IMR-90 (cell line): Measurements from ENCODE around the gene SCAMP4. TPM values are rescaled to one million over a fixed set of nuclear protein-coding genes. Genes with fewer than 3 reads are reported as not detected.

Experiments
- ATAC-seq: fragments of 200-7000 bp; cut with Tn5 transposase; 2 replicates; pipeline ENCODE4 v1.9.1; 2020; ENCODE audit warnings: low read depth, mild to moderate bottlenecking, moderate library complexity
- BruUV-seq: library from RNA; stranded (reverse); fragments of 400-500 nt; replicated peaks from 2 replicates; lab custom pipeline; 2021; lab: Mats Ljungman, UMichigan
- CTCF ChIA-PET: fragments of 300-600 bp; formaldehyde crosslinking; extraction: SDS; loops from one replicate; lab custom pipeline; 2021; ENCODE audit warnings: antibody characterized with exemption; lab: Yijun Ruan, JAX
- POLR2A ChIA-PET: fragments of 300-600 bp; sonication (Branson Sonifier 250); formaldehyde crosslinking; loops from one replicate; lab custom pipeline; 2022; ENCODE audit warnings: antibody characterized with exemption; ENCODE audit not compliant: unreplicated experiment; lab: Charles Lee
- DNase-seq: peaks from one replicate; pipeline ENCODE4 v3.0.0; 2013
- H2AFZ ChIP-seq: replicated peaks from 2 replicates; pipeline ENCODE3; 2013; ENCODE audit warnings: low read length, mild to moderate bottlenecking; ENCODE audit not compliant: poor library complexity
- H2AK5ac ChIP-seq: 2 replicates; pipeline ENCODE4 v1.6.1; 2013; ENCODE audit warnings: low read depth, low read length, inconsistent platforms
- H2AK9ac ChIP-seq: replicated peaks from 2 replicates; pipeline ENCODE3; 2013; ENCODE audit warnings: mild to moderate bottlenecking, low read depth, low read length, moderate library complexity; ENCODE audit not compliant: poor library complexity
- H2BK120ac ChIP-seq: 2 replicates; pipeline ENCODE4 v1.6.1; 2013; ENCODE audit warnings: low read depth, low read length, inconsistent platforms
- H2BK15ac ChIP-seq: 3 replicates; pipeline ENCODE4 v1.6.1; 2013; ENCODE audit warnings: low read depth, low read length, inconsistent platforms
- H2BK20ac ChIP-seq: 2 replicates; pipeline ENCODE4 v1.6.1; 2013; ENCODE audit warnings: low read depth, mild to moderate bottlenecking, inconsistent platforms, low read length, moderate library complexity
- H2BK5ac ChIP-seq: 2 replicates; pipeline ENCODE4 v1.6.1; 2013; ENCODE audit warnings: mild to moderate bottlenecking, low read depth, low read length, inconsistent platforms; ENCODE audit not compliant: poor library complexity, severe bottlenecking
- H3K14ac ChIP-seq: replicated peaks from 2 replicates; pipeline ENCODE4 v1.6.1; 2013; ENCODE audit warnings: low read depth, low read length, inconsistent platforms
- H3K18ac ChIP-seq: 2 replicates; pipeline ENCODE4 v1.6.1; 2013; ENCODE audit warnings: low read depth, low read length, control low read depth
- H3K23ac ChIP-seq: 2 replicates; pipeline ENCODE4 v1.6.1; 2013; ENCODE audit warnings: low read depth, low read length, inconsistent platforms
- H3K27ac ChIP-seq: 2 replicates; pipeline ENCODE4 v1.5.1; 2013; ENCODE audit warnings: mild to moderate bottlenecking, control low read depth, low read length; ENCODE audit not compliant: insufficient read depth
- H3K27me3 ChIP-seq: 2 replicates; pipeline ENCODE4 v1.6.1; 2013; ENCODE audit warnings: low read length; ENCODE audit not compliant: control insufficient read depth, insufficient read depth
- H3K36me3 ChIP-seq: 2 replicates; pipeline ENCODE4 v1.6.1; 2013; ENCODE audit warnings: low read length, mixed read lengths; ENCODE audit not compliant: control insufficient read depth, insufficient read depth
- H3K4ac ChIP-seq: 2 replicates; pipeline ENCODE4 v1.6.1; 2013; ENCODE audit warnings: low read depth, low read length, inconsistent platforms
- H3K4me1 ChIP-seq: 2 replicates; pipeline ENCODE4 v1.6.1; 2013; ENCODE audit warnings: low read length, mixed read lengths; ENCODE audit not compliant: control insufficient read depth, insufficient read depth
- H3K4me2 ChIP-seq: 2 replicates; pipeline ENCODE4 v1.6.1; 2013; ENCODE audit warnings: low read depth, mild to moderate bottlenecking, control low read depth, low read length, moderate library complexity
- H3K4me3 ChIP-seq: 2 replicates; pipeline ENCODE4 v1.5.1; 2013; ENCODE audit warnings: low read depth, mild to moderate bottlenecking, control low read depth, low read length, moderate library complexity; ENCODE audit not compliant: insufficient read depth
- H3K56ac ChIP-seq: 2 replicates; pipeline ENCODE4 v1.6.1; 2013; ENCODE audit warnings: low read length, inconsistent platforms; ENCODE audit not compliant: insufficient read depth; ENCODE audit errors: extremely low read depth
- H3K79me1 ChIP-seq, 2 experiments: 2 replicates each; pipeline ENCODE4 v1.6.1; 2013; ENCODE audit warnings: low read length in 2 of 2, inconsistent platforms in 1 of 2, low read depth in 1 of 2
- H3K9ac ChIP-seq: 2 replicates; pipeline ENCODE4 v1.6.1; 2013; ENCODE audit warnings: low read depth, low read length, control low read depth
- H3K9me1 ChIP-seq: 2 replicates; pipeline ENCODE4 v1.6.1; 2013; ENCODE audit warnings: low read length, inconsistent platforms; ENCODE audit not compliant: insufficient read depth
- H3K9me3 ChIP-seq: 2 replicates; pipeline ENCODE4 v1.6.1; 2013; ENCODE audit warnings: low read length; ENCODE audit not compliant: control insufficient read depth, insufficient read depth
- H4K20me1 ChIP-seq: 2 replicates; pipeline ENCODE4 v1.6.1; 2013; ENCODE audit warnings: low read length, inconsistent platforms; ENCODE audit not compliant: insufficient read depth
- H4K5ac ChIP-seq: 2 replicates; pipeline ENCODE4 v1.6.1; 2013; ENCODE audit warnings: mild to moderate bottlenecking, low read depth, low read length, control low read depth
- H4K8ac ChIP-seq, 2 experiments: 2 replicates each; pipeline ENCODE4 v1.6.1; 2013; ENCODE audit warnings: low read depth in 2 of 2, low read length in 2 of 2, control low read depth in 1 of 2, inconsistent platforms in 1 of 2
- H4K91ac ChIP-seq: 2 replicates; pipeline ENCODE4 v1.6.1; 2013; ENCODE audit warnings: low read depth, low read length, inconsistent platforms; ENCODE audit not compliant: insufficient read depth
- MAFK ChIP-seq: IDR thresholded peaks from 2 replicates; pipeline ENCODE4 v1.6.1; 2012; ENCODE audit warnings: low read depth, low read length, improper control_type of control experiment
- SMC3 ChIP-seq: fragments of 150-350 bp; IDR thresholded peaks from 2 replicates; pipeline ENCODE4 v1.6.1; 2016; ENCODE audit warnings: low read depth, mild to moderate bottlenecking, antibody characterized with exemption, low read length, moderate library complexity
- WGBS, 2 experiments: methylation state at CpG; one replicate each; pipeline versions ENCODE4 v1.1.5 to v1.1.7; 2013; ENCODE audit warnings: missing lambda C conversion rate in 2 of 2; ENCODE audit not compliant: insufficient read length in 1 of 2; ENCODE audit errors: extremely low coverage in 2 of 2; 5-methylcytosine and 5-hydroxymethylcytosine counted together
- dilution Hi-C: fragments of 300-500 bp; cut with HindIII; formaldehyde crosslinking; loops from one replicate; pipeline ENCODE4 v1.14.3; 2018; ENCODE audit warnings: low sequenced_read_pairs; ENCODE audit not compliant: unreplicated experiment
- in situ Hi-C: fragments of 300-500 bp; cut with MboI; formaldehyde crosslinking; loops from 3 replicates; pipeline ENCODE4 v1.14.3; 2019; ENCODE audit warnings: low sequenced_read_pairs, inconsistent platforms, mixed read lengths
- intact Hi-C: fragments of 100-400 bp; cut with micrococcal nuclease; formaldehyde crosslinking; loops from 2 replicates; pipeline ENCODE4 v1.10.0; 2022
- polyA plus RNA-seq, 3 experiments: library from polyadenylated mRNA; depleted of rRNA; stranded (reverse); fragments of >200 nt; gene quantifications; 2 replicates each; pipeline ENCODE4 v1.2.3, GENCODE V29; 2012; ENCODE audit warnings: low replicate concordance in 1 of 3
- total RNA-seq: library from RNA; depleted of rRNA; stranded (reverse); fragments of >200 nt; gene quantifications from 2 replicates; pipeline ENCODE4 v1.2.3, GENCODE V29; 2012

The SCAMP4 gene
- total and polyA plus RNA-seq, 2 of the 4 experiments (the other 2 are of a cell fraction), result 16.1 to 28.1 TPM

DNA sequence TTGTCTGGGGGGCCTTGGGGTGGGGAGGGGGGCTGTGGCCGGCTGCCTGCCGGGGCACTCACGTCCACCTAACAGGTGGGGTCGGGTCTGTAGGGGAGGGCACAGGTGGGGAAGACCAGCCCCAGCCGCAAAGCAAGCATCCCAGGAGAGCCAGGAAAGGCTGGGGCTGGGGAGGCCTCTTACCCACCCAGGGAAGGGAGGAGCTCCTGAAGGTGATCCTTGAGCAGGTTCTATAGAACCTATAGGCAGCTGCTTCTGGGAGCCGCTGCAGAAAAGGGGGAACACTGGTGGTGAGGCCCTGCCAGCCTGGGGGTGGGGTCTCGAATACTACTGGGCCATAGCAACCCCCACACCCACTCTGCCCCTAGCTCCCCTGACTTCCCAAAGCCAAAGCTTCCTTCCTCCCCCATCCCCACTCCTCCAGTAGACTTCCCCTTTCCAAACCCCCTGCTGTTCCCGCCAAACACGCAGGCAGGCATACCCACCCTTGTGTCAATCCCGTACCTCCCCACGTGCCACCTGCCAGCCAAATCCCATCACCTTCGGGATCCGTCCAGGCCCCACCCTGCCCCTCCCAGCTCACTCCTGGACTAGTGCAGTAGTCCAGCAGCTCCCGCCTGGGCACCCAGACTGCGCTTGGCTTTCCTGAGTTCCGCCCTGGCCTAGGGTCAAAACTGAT, 47.4 kb upstream of the SCAMP4 start:
- in situ Hi-C loops, result no loop called here
- peaks cover 58% of the 10 kb centered on the region for H3K4me1 ChIP-seq
- intact Hi-C loops, result no loop called here

More for the DNA sequence above, 47.4 kb upstream of the SCAMP4 start:
- Histone ChIP-seq H3K27ac (peak overlapping the region; percentile 84), H3K14ac (no peak overlapping the region), H2AK9ac (peak overlapping the region; percentile 99), H4K5ac (no peak overlapping the region; the same call in 1 of the 2 replicates), H2BK5ac (peak overlapping the region; percentile 71), H3K56ac (peak overlapping the region; percentile 22; the same call in 1 of the 2 replicates), H3K18ac (no peak overlapping the region), H3K4me3 (no peak overlapping the region; the same call in 1 of the 2 replicates), H3K4me2 (peak overlapping the region; percentile 94; the same call in 1 of the 2 replicates), H3K9me3 (no peaks in the 10 kb centered on the region), H2AFZ (peak overlapping the region; percentile 92), H3K9ac (peak overlapping the region; percentile 19), H3K9me1 (peaks cover 7% of the 10 kb centered on the region; the same call in 1 of the 2 replicates), H4K8ac (peak overlapping the region; percentile 84 to 88; a peak in 2 of 4 replicates), H3K23ac (no peak overlapping the region), H3K36me3 (no peaks in the 10 kb centered on the region), H3K79me1 (peaks cover 8 to 89% of the 10 kb centered on the region in 2 experiments; a peak in 3 of 4 replicates), H3K27me3 (no peaks in the 10 kb centered on the region), H2BK15ac (no peak overlapping the region), H4K20me1 (peaks cover 85% of the 10 kb centered on the region), H2AK5ac (peak overlapping the region; percentile 70; the same call in 1 of the 2 replicates), H3K4ac (peak overlapping the region; percentile 33), H4K91ac (peak overlapping the region; percentile 32; the same call in 1 of the 2 replicates), H2BK20ac (no peak overlapping the region), H2BK120ac (no peak overlapping the region)
- ChIA-PET POLR2A (interaction anchor here (0.6 kb wide), 1 partner anchor 1418 kb away, joined by 4 read pairs; no protein-coding TSS in a partner anchor), CTCF (no interaction called here)
- no peak for TF ChIP-seq SMC3
- no peak for TF ChIP-seq MAFK
- ATAC-seq (no peak), DNase-seq (no peak)
- 79% methylated on average over 7 of the region's 16 CpGs; no CpG with 5 or more reads in 1 of the 2 experiments for WGBS, 2 experiments
- dilution Hi-C loops, result no loop called here
- no TSS peak for BruUV-seq
